ENCODE measurements around the gene GRM7.

Gene GRM7

GRCh38 chr3:7160689-7161088, 299.8 kb downstream of the GRM7 start:
- TF ChIP-seq CTCF (IDR thresholded peaks at IDR 0.05; ENCODE audit: insufficient read depth, low read depth, low read length, missing control alignments) = no peak
- no peak for DNase-seq (ENCODE audit: low read depth)

GRCh38 chr3:7166460-7166859, 305.5 kb downstream of the GRM7 start:
- no peak for DNase-seq (ENCODE audit: low read depth)
- no peak overlapping the region for H3K4me3 ChIP-seq (ENCODE audit: low read depth, low read length)
- TF ChIP-seq CTCF (IDR thresholded peaks at IDR 0.05; ENCODE audit: insufficient read depth, low read depth, low read length, missing control alignments) = no peak

More at GRCh38 chr3:7160689-7161088, 299.8 kb downstream of the GRM7 start:
- H3K4me3 ChIP-seq (ENCODE audit: low read depth, low read length) = no peak overlapping the region

- TF ChIP-seq CTCF (IDR thresholded peaks at IDR 0.05; ENCODE audit: insufficient read depth, low read depth, low read length, missing control alignments) = no peak
- no peak overlapping the region for H3K4me3 ChIP-seq (ENCODE audit: low read depth, low read length)
- no peak for DNase-seq (ENCODE audit: low read depth)
Observed at GRCh38 chr3:7171493-7171892, 310.6 kb downstream of the GRM7 start.

GRCh38 chr3:7172996-7173395, 312.1 kb downstream of the GRM7 start:
- no peak overlapping the region for H3K4me3 ChIP-seq (ENCODE audit: low read depth, low read length)
- TF ChIP-seq CTCF (IDR thresholded peaks at IDR 0.05; ENCODE audit: insufficient read depth, low read depth, low read length, missing control alignments) = no peak
- no peak for DNase-seq (ENCODE audit: low read depth)

GRCh38 chr3:7188551-7188950, 327.6 kb downstream of the GRM7 start:
- no peak overlapping the region for H3K4me3 ChIP-seq (ENCODE audit: low read depth, low read length)
- TF ChIP-seq CTCF (IDR thresholded peaks at IDR 0.05; ENCODE audit: insufficient read depth, low read depth, low read length, missing control alignments) = no peak
- no peak for DNase-seq (ENCODE audit: low read depth)

GRCh38 chr3:7190095-7190494, 329.2 kb downstream of the GRM7 start:
- TF ChIP-seq CTCF (IDR thresholded peaks at IDR 0.05; ENCODE audit: insufficient read depth, low read depth, low read length, missing control alignments) = no peak
- DNase-seq (ENCODE audit: low read depth) = peak; percentile 27
- no peak overlapping the region for H3K4me3 ChIP-seq (ENCODE audit: low read depth, low read length)

GRCh38 chr3:7193269-7193668, 332.4 kb downstream of the GRM7 start:
- DNase-seq (ENCODE audit: low read depth) = no peak
- H3K4me3 ChIP-seq (ENCODE audit: low read depth, low read length) = no peak overlapping the region
- TF ChIP-seq CTCF (IDR thresholded peaks at IDR 0.05; ENCODE audit: insufficient read depth, low read depth, low read length, missing control alignments) = no peak
